T-helper 2 cell treated with Interferon-gamma antibody and Interleukin-4, amounts not matched to agents 5 μg/mL and 100 μg/mL, for 36 hours (primary cell): ENCODE results near the gene ADGRB2.

Experiments
- DNase-seq: peaks from one replicate; pipeline ENCODE4 v3.0.0; 2021; ENCODE audit warnings: low spot score
- H3K27ac Mint-ChIP-seq: one replicate; pipeline ENCODE4 v1.8.0; 2021; ENCODE audit warnings: mild to moderate bottlenecking, mixed read lengths
- H3K27me3 Mint-ChIP-seq: one replicate; pipeline ENCODE4 v1.8.0; 2021; ENCODE audit warnings: low read depth, mixed read lengths
- H3K36me3 Mint-ChIP-seq: one replicate; pipeline ENCODE4 v1.8.0; 2021; ENCODE audit warnings: low read depth, mixed read lengths
- H3K4me1 Mint-ChIP-seq: one replicate; pipeline ENCODE4 v1.8.0; 2021; ENCODE audit warnings: low read depth, mixed read lengths
- H3K4me3 Mint-ChIP-seq: one replicate; pipeline ENCODE4 v1.8.0; 2022; ENCODE audit warnings: mild to moderate bottlenecking, moderate library complexity, mixed read lengths
- H3K9me3 Mint-ChIP-seq: one replicate; pipeline ENCODE4 v1.8.0; 2021; ENCODE audit warnings: mixed read lengths

The ADGRB2 gene

GRCh38 chr1:31764312-31765040 is at the start of gene ADGRB2:
ADGRB2 (minus strand) TSS chr1:31764340; CDS start chr1:31757221, 7,119 bp downstream.
- peaks cover 24% of the 10 kb centered on the region for H3K4me1 Mint-ChIP-seq
- peaks cover 55% of the 10 kb centered on the region for H3K27me3 Mint-ChIP-seq
- DNase-seq, result no peak
- no peaks in the 10 kb centered on the region for H3K9me3 Mint-ChIP-seq
- H3K27ac Mint-ChIP-seq, result no peak within 1 kb of the TSS
- H3K36me3 Mint-ChIP-seq, result no peaks in the 10 kb centered on the region
- peak within 1 kb of the TSS; percentile 78 for H3K4me3 Mint-ChIP-seq

GRCh38 chr1:31812158-31812829 is 48.2 kb upstream of the ADGRB2 start:
- H3K9me3 Mint-ChIP-seq, result no peaks in the 10 kb centered on the region
- H3K27me3 Mint-ChIP-seq, result peaks cover 5% of the 10 kb centered on the region
- DNase-seq, result no peak
- no peak overlapping the region for H3K4me3 Mint-ChIP-seq
- H3K27ac Mint-ChIP-seq, result no peak overlapping the region
- peaks cover 5% of the 10 kb centered on the region for H3K4me1 Mint-ChIP-seq
- no peaks in the 10 kb centered on the region for H3K36me3 Mint-ChIP-seq

- no peak for DNase-seq
- Mint-ChIP-seq H3K27ac (no peak overlapping the region), H3K27me3 (peaks cover 7% of the 10 kb centered on the region), H3K4me3 (no peak overlapping the region), H3K36me3 (no peaks in the 10 kb centered on the region), H3K4me1 (peaks cover 5% of the 10 kb centered on the region), H3K9me3 (no peaks in the 10 kb centered on the region)
Measured at GRCh38 chr1:31811605-31812004, 47.5 kb upstream of the ADGRB2 start.

GRCh38 chr1:31809698-31810097 is 45.6 kb upstream of the ADGRB2 start:
- DNase-seq, result no peak
- Mint-ChIP-seq H3K36me3 (no peaks in the 10 kb centered on the region), H3K27me3 (peaks cover 10% of the 10 kb centered on the region), H3K4me3 (no peak overlapping the region), H3K27ac (no peak overlapping the region), H3K9me3 (no peaks in the 10 kb centered on the region), H3K4me1 (no peaks in the 10 kb centered on the region)

- no peak for DNase-seq
- Mint-ChIP-seq H3K36me3 (no peaks in the 10 kb centered on the region), H3K27ac (no peak overlapping the region), H3K9me3 (no peaks in the 10 kb centered on the region), H3K4me1 (peaks cover 6% of the 10 kb centered on the region), H3K27me3 (peaks cover 24% of the 10 kb centered on the region), H3K4me3 (no peak overlapping the region)
Measured at GRCh38 chr1:31807273-31808048, 43.3 kb upstream of the ADGRB2 start.

- H3K4me1 Mint-ChIP-seq, result peaks cover 7% of the 10 kb centered on the region
- H3K27ac Mint-ChIP-seq, result no peak overlapping the region
Measured at GRCh38 chr1:31805318-31805717, 41.2 kb upstream of the ADGRB2 start.

GRCh38 chr1:31804098-31804497 is 40.0 kb upstream of the ADGRB2 start:
- Mint-ChIP-seq H3K9me3 (no peaks in the 10 kb centered on the region), H3K27ac (no peak overlapping the region), H3K27me3 (peaks cover 30% of the 10 kb centered on the region), H3K4me1 (peaks cover 7% of the 10 kb centered on the region), H3K4me3 (no peak overlapping the region), H3K36me3 (no peaks in the 10 kb centered on the region)
- no peak for DNase-seq

More at GRCh38 chr1:31805318-31805717, 41.2 kb upstream of the ADGRB2 start:
- Mint-ChIP-seq H3K36me3 (no peaks in the 10 kb centered on the region), H3K9me3 (no peaks in the 10 kb centered on the region), H3K27me3 (peaks cover 33% of the 10 kb centered on the region), H3K4me3 (no peak overlapping the region)
- DNase-seq, result no peak

GRCh38 chr1:31803610-31804009 is 39.5 kb upstream of the ADGRB2 start:
- peaks cover 7% of the 10 kb centered on the region for H3K4me1 Mint-ChIP-seq
- peaks cover 30% of the 10 kb centered on the region for H3K27me3 Mint-ChIP-seq
- no peak overlapping the region for H3K4me3 Mint-ChIP-seq
- no peak overlapping the region for H3K27ac Mint-ChIP-seq
- H3K36me3 Mint-ChIP-seq, result no peaks in the 10 kb centered on the region
- no peaks in the 10 kb centered on the region for H3K9me3 Mint-ChIP-seq
- DNase-seq, result no peak

- Mint-ChIP-seq H3K9me3 (no peaks in the 10 kb centered on the region), H3K4me3 (peak overlapping the region; percentile 33), H3K4me1 (peaks cover 7% of the 10 kb centered on the region), H3K36me3 (no peaks in the 10 kb centered on the region), H3K27me3 (peaks cover 29% of the 10 kb centered on the region), H3K27ac (no peak overlapping the region)
- DNase-seq, result no peak
Measured at GRCh38 chr1:31802190-31803150, 38.3 kb upstream of the ADGRB2 start.

GRCh38 chr1:31801458-31801857 is 37.3 kb upstream of the ADGRB2 start:
- Mint-ChIP-seq H3K36me3 (no peaks in the 10 kb centered on the region), H3K4me1 (peaks cover 7% of the 10 kb centered on the region), H3K9me3 (no peaks in the 10 kb centered on the region), H3K27me3 (peaks cover 26% of the 10 kb centered on the region), H3K4me3 (no peak overlapping the region), H3K27ac (no peak overlapping the region)
- DNase-seq, result no peak

- Mint-ChIP-seq H3K36me3 (no peaks in the 10 kb centered on the region), H3K27ac (no peak overlapping the region), H3K9me3 (no peaks in the 10 kb centered on the region), H3K4me3 (no peak overlapping the region), H3K4me1 (peaks cover 7% of the 10 kb centered on the region), H3K27me3 (peaks cover 28% of the 10 kb centered on the region)
- no peak for DNase-seq
Measured at GRCh38 chr1:31800674-31800967, 36.5 kb upstream of the ADGRB2 start.

- no peaks in the 10 kb centered on the region for H3K36me3 Mint-ChIP-seq
- H3K4me1 Mint-ChIP-seq, result peaks cover 7% of the 10 kb centered on the region
- no peak overlapping the region for H3K27ac Mint-ChIP-seq
- peaks cover 26% of the 10 kb centered on the region for H3K27me3 Mint-ChIP-seq
- no peak overlapping the region for H3K4me3 Mint-ChIP-seq
- no peak for DNase-seq
- no peaks in the 10 kb centered on the region for H3K9me3 Mint-ChIP-seq
Measured at GRCh38 chr1:31799895-31800673, 35.9 kb upstream of the ADGRB2 start.
